HG03095 (cell line): ENCODE measurements around the gene ADIRF.
"Not testable (repeated sequence)": the region's sequence is repeated elsewhere in the genome, so short reads cannot be mapped to it uniquely, and the experiment has no call there.

Experiments used
- ATAC-seq: cut with Tn5 transposase; IDR thresholded peaks from one replicate; pipeline ENCODE4 v1.9.1; 2021; ENCODE audit warnings: moderate library complexity; ENCODE audit not compliant: unreplicated experiment

ADIRF gene

GRCh38 chr10:87019504-87019903 lies 51.2 kb downstream of the ADIRF start:
- ATAC-seq, result not testable (repeated sequence)

GRCh38 chr10:87020056-87020455 lies 51.8 kb downstream of the ADIRF start, which contains the start of gene FAM25A:
Gene FAM25A (plus strand): TSS chr10:87020294. CDS start chr10:87020325, 31 bp downstream.
- not testable (repeated sequence) for ATAC-seq
